Motor neuron (in vitro differentiated cells): ENCODE measurements around the gene LRRN4. TPM values are rescaled to one million over a fixed set of nuclear protein-coding genes. Genes with fewer than 3 reads are reported as not detected.

Experiments used
- ATAC-seq, 8 experiments: fragments of 200-7000 bp; cut with Tn5 transposase; replicated peaks in 6 of 8; 2 replicates each; pipeline ENCODE4 v1.8.0; 2021; ENCODE audit warnings: mild to moderate bottlenecking in 8 of 8, moderate library complexity in 8 of 8
- H3K27ac ChIP-seq, 2 donors: fragments of 250-450 bp; sonication (Bioruptor Pico); 2 replicates each; pipeline ENCODE4 v1.9.0; 2021; ENCODE audit warnings: antibody characterized with exemption in 2 of 2, mild to moderate bottlenecking in 2 of 2, moderate library complexity in 1 of 2
- H3K4me1 ChIP-seq, 2 donors: fragments of 250-450 bp; sonication (Bioruptor Pico); replicated peaks in 1 of 2; 2 replicates each; pipeline ENCODE4 v1.6.1; 2021; ENCODE audit warnings: antibody characterized with exemption in 2 of 2, mild to moderate bottlenecking in 2 of 2, moderate library complexity in 1 of 2
- H3K4me3 ChIP-seq, 5 donors: fragments of 250-450 bp; sonication (Bioruptor Pico); 2 replicates each; pipeline ENCODE4 v1.9.0; 2021; ENCODE audit warnings: antibody characterized with exemption in 5 of 5, mild to moderate bottlenecking in 5 of 5, moderate library complexity in 4 of 5
- WGBS, 10 experiments: fragments of 450-650 bp; shearing (Covaris generic); methylation state at CpG; one replicate each; pipeline ENCODE4 v1.0.0; 2022; 5-methylcytosine and 5-hydroxymethylcytosine counted together
- in situ Hi-C, 9 experiments: fragments of 400-800 bp; cut with MboI; loops; one replicate each; pipeline ENCODE4 v1.15.0; 2021; ENCODE audit warnings: low sequenced_read_pairs in 9 of 9, low pct_unique_long_range_greater_than_20kb in 2 of 9; ENCODE audit not compliant: unreplicated experiment in 9 of 9
- total RNA-seq, 8 experiments: library from RNA; unstranded; fragments of 300-600 nt; gene quantifications; 2 replicates each; pipeline versions ENCODE4 v1.2.3 to v1.2.4, GENCODE V29; 2022

LRRN4 gene
- total RNA-seq = 1 to 10 TPM in 1 of 8 experiments, under 1 TPM in 7; 0.07 to 1.1 (median 0.26) TPM

DNA sequence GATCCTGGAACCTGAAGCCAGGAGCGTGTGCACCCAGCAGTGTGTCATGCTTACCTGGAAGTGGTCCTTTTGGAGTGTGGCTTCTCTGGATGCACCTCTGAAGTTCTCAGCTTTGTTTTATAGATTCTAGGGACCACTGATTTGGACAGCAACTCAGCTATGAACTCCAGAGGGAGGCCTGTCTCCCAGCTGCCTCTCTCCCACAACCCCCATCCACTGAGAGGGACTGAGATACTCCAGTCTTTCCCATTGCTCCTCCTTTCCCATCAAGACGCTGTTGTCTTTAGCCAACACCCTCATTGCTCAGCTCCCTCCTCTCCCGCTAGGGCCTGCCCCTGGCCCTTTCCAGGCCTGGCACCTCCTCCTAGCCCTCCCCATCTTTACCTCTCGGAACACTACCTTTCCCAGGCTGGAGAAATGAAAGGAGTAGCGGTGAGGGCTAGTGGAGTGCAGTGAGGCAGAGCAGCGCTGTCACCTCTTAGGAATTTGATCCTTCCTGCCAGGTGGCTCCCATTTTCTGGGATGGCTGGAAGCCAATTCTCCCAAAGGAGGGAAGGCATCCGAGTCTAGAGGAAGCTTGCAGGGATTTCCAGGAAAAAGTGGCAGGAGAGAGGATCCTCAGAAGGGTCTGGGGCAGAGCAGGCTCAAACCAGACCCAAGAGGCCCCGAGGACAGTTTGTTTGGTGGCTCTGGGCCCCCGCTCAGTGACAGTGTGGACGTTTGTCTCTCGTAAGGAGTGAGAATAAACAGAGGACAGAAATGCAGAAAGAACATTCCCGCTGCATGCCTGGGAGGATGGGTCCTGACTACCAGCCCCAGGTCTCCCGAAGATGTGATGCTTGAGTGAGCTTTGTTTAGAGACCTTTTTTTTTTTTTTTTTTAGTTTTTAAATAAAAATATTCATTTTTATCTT lies at the start of gene LRRN4:
Gene LRRN4, minus strand, starts transcription at position 285 of the 913 bp plus-strand sequence. CDS start 1,261 bp downstream, outside the sequence.
- Histone ChIP-seq H3K27ac (no peak within 1 kb of the TSS), H3K4me1 (peaks cover 0 to 5% of the 10 kb centered on the region in 2 donors), H3K4me3 (no peak within 1 kb of the TSS)
- ATAC-seq = peak in 2 of 8 experiments; percentile 44 to 54
- WGBS, 10 experiments = 14 to 88% (median 63%) methylated on average over 1 to 8 of the region's 13 CpGs; no CpG with 5 or more reads in 1 of the 10 experiments
- in situ Hi-C loops = no loop called here

DNA sequence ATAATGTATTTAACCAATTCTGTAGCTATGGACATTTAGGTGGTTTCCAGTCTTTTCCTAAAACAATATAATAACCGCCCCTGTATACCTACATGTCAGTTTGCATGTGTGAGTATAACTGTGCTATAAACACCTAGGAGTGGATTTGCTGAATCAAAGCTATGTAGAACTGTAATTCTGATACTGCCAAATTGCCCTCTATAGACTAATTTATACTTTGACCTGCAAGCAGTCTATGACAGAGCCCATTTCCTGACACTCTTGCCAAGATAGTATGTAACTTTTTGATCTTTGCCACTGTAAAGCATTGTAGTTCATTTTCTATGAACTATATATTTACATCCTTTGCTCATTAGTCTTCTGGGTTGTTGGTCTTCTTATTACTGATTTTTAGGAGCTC lies 49.4 kb upstream of the LRRN4 start:
- in situ Hi-C loops = no loop called here
- ATAC-seq = no peak

DNA sequence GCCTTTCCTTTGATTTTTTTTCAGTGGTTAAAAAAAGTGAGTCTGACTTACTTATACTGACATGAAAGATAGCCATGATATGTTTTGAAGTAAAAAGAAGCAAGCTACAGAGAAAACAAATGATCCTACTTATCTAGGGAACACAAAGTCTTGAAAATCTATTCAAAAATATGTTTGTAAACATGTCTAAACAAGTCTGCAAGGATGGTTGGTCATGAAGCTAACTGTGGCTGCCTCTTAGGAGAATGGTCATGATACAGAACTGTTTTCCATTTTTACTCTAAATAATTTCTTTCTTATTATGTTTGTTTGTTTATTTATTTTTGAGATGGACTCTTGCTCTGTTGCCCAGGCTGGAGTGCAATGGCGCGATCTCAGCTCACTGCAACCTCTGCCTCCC lies 47.5 kb upstream of the LRRN4 start:
- 100% methylated on average over 1 to 2 of the region's 2 CpGs; no CpG with 5 or more reads in 8 of the 10 experiments for WGBS, 10 experiments
- in situ Hi-C loops = no loop called here
- Histone ChIP-seq H3K4me1 (no peaks in the 10 kb centered on the region), H3K27ac (no peak overlapping the region), H3K4me3 (no peak overlapping the region)
- ATAC-seq = no peak

More for the DNA sequence above, 49.4 kb upstream of the LRRN4 start:
- H3K4me3 ChIP-seq = no peak overlapping the region
- H3K4me1 ChIP-seq = no peaks in the 10 kb centered on the region
- 40 to 100% (median 89%) methylated on average over 1 of the region's 1 CpG; no CpG with 5 or more reads in 4 of the 10 experiments for WGBS, 10 experiments
- no peak overlapping the region for H3K27ac ChIP-seq

DNA sequence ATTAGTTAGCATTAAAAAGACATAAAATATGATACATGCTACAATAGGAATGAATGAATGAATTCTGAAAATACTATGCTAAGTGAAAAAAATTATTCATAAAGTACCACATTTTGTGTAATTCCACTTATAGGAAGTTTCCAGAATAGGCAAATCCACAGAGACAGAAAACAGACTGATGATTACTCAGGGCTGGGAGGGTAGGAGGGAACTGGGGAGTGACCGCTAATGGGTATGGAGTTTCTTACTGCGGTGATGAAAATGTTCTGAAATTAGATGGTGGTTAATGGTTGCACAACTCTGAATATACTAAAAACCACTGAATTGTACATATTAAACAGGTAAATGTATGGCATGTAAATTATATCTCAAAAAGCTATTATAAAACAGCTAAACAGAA lies 46.4 kb upstream of the LRRN4 start:
- peak in 3 of 8 experiments; percentile 87 to 90 (median 89) for ATAC-seq
- 0 to 100% (median 12%) methylated on average over 2 of the region's 2 CpGs; no CpG with 5 or more reads in 3 of the 10 experiments for WGBS, 10 experiments
- Histone ChIP-seq H3K4me3 (no peak overlapping the region), H3K27ac (no peak overlapping the region), H3K4me1 (no peaks in the 10 kb centered on the region)
- in situ Hi-C loops = no loop called here

DNA sequence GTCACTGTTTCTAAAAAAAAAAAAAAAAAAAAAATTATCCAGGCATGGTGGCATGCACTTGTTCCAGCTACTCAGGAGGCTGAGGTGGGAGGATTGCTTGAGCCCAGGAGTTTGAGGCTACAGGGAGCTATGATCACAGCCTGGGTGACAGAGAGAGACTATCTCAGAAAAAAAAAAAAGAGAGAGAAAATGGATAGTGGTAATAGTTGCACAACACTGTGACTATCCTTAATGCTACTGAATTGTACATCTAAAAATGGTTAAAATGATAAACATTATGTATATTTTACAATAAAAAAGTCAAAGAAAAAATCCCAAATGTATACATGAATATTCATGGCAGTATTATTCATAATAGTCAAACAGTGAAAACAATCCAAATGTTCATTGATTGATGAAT lies 46.0 kb upstream of the LRRN4 start:
- peak in 3 of 8 experiments; percentile 65 to 80 (median 69) for ATAC-seq
- Histone ChIP-seq H3K4me1 (no peaks in the 10 kb centered on the region), H3K27ac (no peak overlapping the region), H3K4me3 (no peak overlapping the region)
- in situ Hi-C loops = loop anchor here in 2 of 9 experiments (25.0 kb wide), 1 partner anchor 563 kb away; no protein-coding TSS in a partner anchor

DNA sequence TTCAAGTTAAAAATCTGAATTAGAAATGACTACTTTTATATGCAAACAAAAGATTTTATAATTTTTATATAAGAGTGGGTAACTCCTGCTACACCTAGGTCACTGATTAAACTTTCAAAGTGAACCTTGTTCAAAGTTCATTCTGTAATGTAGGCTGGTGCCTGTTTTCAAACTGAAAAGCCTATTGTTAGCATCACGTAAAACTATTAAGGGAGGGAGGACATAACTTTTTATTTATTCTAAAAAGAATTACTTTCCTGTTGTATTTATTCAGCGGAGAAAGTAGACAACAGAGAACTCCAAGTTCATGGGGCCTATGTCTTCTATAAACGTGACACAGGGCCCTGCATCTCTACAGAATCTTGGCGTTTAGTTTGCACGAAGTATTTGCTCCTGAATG lies 41.5 kb upstream of the LRRN4 start:
- in situ Hi-C loops = loop anchor here in 2 of 9 experiments (25.0 kb wide), 1 partner anchor 558 kb away; no protein-coding TSS in a partner anchor
- H3K27ac ChIP-seq = no peak overlapping the region

DNA sequence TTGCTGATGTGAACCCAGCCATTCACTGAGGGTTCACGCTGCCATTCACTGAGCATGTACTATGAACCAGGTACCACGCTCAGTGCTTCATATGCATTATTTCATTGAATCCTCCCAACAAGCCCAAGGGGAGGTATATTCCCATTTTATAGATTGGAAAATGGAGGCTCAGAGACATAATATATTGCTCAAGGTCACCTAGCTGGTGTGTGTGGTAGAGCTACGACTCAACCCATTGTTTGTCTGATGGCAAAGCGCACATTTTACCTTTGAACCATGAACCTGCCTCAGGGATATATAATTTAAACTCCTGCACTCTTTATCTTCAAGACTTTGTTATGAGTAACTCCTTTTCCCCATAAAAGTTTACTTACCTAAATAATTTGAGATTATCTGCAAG lies 40.7 kb upstream of the LRRN4 start:
- in situ Hi-C loops = loop anchor here in 2 of 9 experiments (25.0 kb wide), 1 partner anchor 557 kb away; no protein-coding TSS in a partner anchor
- Histone ChIP-seq H3K27ac (no peak overlapping the region), H3K4me1 (no peaks in the 10 kb centered on the region), H3K4me3 (no peak overlapping the region)
- no peak for ATAC-seq
- 79 to 100% (median 100%) methylated on average over 1 to 4 of the region's 4 CpGs; no CpG with 5 or more reads in 2 of the 10 experiments for WGBS, 10 experiments

More for the DNA sequence above, 41.5 kb upstream of the LRRN4 start:
- no peak for ATAC-seq
- H3K4me1 ChIP-seq = no peaks in the 10 kb centered on the region
- no peak overlapping the region for H3K4me3 ChIP-seq
- WGBS, 10 experiments = 20 to 100% (median 83%) methylated on average over 1 to 5 of the region's 5 CpGs

DNA sequence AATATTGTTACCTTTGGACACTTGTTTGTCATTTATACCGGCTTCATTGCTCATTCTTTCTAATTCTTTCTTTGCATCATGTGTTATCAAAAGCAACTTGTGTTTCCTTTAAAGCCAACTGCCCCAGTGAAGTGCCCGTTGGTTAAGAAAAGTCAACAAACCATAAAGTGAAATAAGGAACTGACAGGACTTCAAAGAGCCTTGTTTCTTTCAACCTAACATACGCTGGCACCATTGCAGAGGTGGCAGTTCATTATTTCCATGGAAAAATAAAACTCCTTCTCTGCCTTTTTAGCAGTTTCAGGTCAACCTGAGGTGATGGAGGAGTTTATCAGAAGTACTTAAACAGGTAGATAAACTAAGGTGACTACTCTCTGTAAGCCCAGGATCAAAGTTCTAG lies 40.2 kb upstream of the LRRN4 start:
- in situ Hi-C loops = loop anchor here in 2 of 9 experiments (25.0 kb wide), 1 partner anchor 557 kb away; no protein-coding TSS in a partner anchor
- 53 to 100% (median 87%) methylated on average over 1 to 3 of the region's 3 CpGs for WGBS, 10 experiments
- no peaks in the 10 kb centered on the region for H3K4me1 ChIP-seq
- ATAC-seq = no peak
- H3K27ac ChIP-seq = no peak overlapping the region
- no peak overlapping the region for H3K4me3 ChIP-seq

DNA sequence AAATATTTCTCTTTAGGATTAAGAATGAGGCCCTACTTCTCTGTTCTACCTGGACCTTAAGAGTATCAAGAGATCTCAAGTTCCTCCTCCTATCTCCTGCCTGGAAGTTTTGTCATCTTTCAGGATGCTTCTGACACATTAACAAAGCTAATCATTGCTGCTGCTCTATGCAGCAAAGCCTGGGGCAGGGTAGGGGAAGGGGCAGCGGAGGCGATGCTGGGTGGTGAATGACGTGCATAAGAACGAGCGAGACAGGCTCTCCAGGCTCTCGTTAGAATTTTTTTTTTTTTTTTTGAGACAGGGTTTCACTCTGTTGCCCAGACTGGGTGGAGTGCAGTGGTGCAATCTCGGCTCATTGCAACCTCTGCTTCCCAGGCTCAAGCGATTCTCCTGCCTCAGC lies 37.8 kb upstream of the LRRN4 start:
- no peak for ATAC-seq
- in situ Hi-C loops = loop anchor here in 2 of 9 experiments (25.0 kb wide), 1 partner anchor 554 kb away; no protein-coding TSS in a partner anchor

DNA sequence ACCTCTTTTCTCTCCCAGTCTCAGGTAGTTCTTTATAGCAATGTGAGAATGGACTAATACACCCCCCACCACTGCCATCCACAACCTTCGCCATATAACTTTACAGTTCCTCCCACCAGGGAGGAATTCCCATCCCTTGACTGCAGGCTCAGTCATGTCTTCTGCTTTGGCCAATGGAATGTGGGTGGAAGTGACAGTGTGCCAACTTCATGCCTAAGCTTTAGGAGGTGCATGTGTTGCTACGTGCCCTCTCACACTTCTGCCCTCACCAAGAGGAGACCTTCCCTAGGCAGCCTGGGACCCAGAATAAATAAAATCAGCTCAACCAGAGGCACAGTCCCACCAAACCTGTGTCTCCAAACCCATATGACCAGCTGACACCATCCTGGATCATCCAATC lies 33.0 kb upstream of the LRRN4 start:
- Histone ChIP-seq H3K4me3 (no peak overlapping the region), H3K4me1 (no peaks in the 10 kb centered on the region), H3K27ac (no peak overlapping the region)
- WGBS, 10 experiments = 67 to 100% (median 80%) methylated on average over 1 to 2 of the region's 2 CpGs; no CpG with 5 or more reads in 5 of the 10 experiments
- in situ Hi-C loops = loop anchor here in 3 of 9 experiments (10.0 to 25.0 kb wide), 2 partner anchors 550 to 562 kb away; no protein-coding TSS in a partner anchor
- ATAC-seq = no peak

More for the DNA sequence above, 37.8 kb upstream of the LRRN4 start:
- Histone ChIP-seq H3K27ac (no peak overlapping the region), H3K4me1 (no peaks in the 10 kb centered on the region), H3K4me3 (no peak overlapping the region)
- 62 to 100% (median 87%) methylated on average over 1 to 8 of the region's 8 CpGs; no CpG with 5 or more reads in 2 of the 10 experiments for WGBS, 10 experiments

DNA sequence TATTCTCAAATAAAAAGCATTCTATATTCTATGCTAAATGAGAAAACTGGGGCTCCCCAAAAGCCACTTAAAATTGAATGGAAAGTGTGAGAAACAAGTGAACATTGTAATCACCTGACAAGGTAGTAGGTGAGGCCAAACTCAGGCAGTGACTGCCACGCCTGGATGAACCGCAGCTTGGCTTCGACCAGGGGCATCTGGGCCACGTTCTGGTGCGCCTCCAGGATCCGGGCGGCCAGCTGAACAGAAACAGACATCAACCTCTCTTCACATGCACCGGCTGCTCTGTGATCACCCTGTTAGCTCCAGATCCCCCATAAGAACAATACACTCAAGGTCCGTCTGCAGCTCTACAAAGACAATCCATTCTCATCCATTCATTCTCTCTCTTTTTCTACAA lies 30.1 kb upstream of the LRRN4 start:
- H3K4me1 ChIP-seq = no peaks in the 10 kb centered on the region
- no peak overlapping the region for H3K27ac ChIP-seq
- in situ Hi-C loops = loop anchor here in 3 of 9 experiments (10.0 to 25.0 kb wide), 2 partner anchors 547 to 559 kb away; no protein-coding TSS in a partner anchor
- WGBS, 10 experiments = 40 to 100% (median 86%) methylated on average over 1 to 8 of the region's 9 CpGs; no CpG with 5 or more reads in 2 of the 10 experiments
- no peak overlapping the region for H3K4me3 ChIP-seq
- ATAC-seq = no peak

DNA sequence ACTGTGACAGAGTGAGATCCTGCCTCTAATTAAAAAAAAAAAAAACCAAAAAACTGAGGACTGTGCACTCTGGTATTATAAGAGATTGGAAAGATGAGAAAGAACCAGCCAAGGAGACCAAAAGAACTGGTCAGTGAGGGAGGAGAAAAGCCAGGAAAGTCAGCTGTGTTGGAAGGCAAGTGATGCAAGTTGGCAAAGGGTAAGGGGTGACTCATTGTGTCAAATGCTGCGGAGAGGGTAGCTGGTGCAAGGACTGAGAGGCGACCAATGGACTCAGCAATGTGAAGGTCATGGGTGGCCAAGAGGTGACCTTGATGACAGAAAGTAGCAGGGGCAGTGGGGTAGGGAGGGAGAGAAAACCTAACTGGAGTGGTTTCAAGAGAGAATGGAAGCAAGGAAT lies 27.4 kb upstream of the LRRN4 start:
- no peak for ATAC-seq
- WGBS, 10 experiments = 29 to 100% (median 89%) methylated on average over 1 to 2 of the region's 2 CpGs; no CpG with 5 or more reads in 2 of the 10 experiments
- no peak overlapping the region for H3K27ac ChIP-seq
- no peak overlapping the region for H3K4me3 ChIP-seq
- H3K4me1 ChIP-seq = no peaks in the 10 kb centered on the region
- in situ Hi-C loops = loop anchor here in 3 of 9 experiments (10.0 to 25.0 kb wide), 2 partner anchors 544 to 556 kb away; no protein-coding TSS in a partner anchor

DNA sequence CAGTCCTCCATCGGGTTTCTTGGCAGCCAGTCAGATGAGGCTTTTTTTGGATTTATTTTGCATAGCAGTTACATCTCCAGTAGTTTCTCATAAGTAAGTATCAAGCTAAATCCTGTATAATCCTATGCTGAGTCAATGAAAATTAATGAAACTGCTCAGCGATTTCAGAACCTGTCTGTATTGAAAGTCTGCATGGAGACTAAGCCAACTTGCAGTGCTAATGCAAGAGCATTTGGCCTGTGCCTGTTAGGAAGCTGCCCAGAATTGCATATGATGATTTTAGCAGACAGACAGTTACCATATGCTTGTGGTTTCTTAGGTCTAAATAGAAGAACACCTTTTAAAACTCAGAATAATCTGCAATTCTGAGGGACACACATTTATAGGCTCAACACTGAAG lies 25.2 kb upstream of the LRRN4 start:
- Histone ChIP-seq H3K27ac (no peak overlapping the region), H3K4me3 (no peak overlapping the region), H3K4me1 (no peaks in the 10 kb centered on the region)
- in situ Hi-C loops = loop anchor here in 3 of 9 experiments (10.0 to 25.0 kb wide), 2 partner anchors 542 to 554 kb away; no protein-coding TSS in a partner anchor
- 0 to 83% (median 50%) methylated on average over 1 to 2 of the region's 2 CpGs; no CpG with 5 or more reads in 3 of the 10 experiments for WGBS, 10 experiments
- peak in 3 of 8 experiments; percentile 62 to 68 (median 67) for ATAC-seq
